ENCODE measurements around the gene FAM50B. TPM values are rescaled to one million over a fixed set of nuclear protein-coding genes. Genes with fewer than 3 reads are reported as not detected.

Gene FAM50B
- total and polyA plus RNA-seq, 2 of the 13 experiments (the other 11 are each of a cell fraction or from before 2014, with no cell fraction given): 0.05 TPM; not detected in 1

DNA sequence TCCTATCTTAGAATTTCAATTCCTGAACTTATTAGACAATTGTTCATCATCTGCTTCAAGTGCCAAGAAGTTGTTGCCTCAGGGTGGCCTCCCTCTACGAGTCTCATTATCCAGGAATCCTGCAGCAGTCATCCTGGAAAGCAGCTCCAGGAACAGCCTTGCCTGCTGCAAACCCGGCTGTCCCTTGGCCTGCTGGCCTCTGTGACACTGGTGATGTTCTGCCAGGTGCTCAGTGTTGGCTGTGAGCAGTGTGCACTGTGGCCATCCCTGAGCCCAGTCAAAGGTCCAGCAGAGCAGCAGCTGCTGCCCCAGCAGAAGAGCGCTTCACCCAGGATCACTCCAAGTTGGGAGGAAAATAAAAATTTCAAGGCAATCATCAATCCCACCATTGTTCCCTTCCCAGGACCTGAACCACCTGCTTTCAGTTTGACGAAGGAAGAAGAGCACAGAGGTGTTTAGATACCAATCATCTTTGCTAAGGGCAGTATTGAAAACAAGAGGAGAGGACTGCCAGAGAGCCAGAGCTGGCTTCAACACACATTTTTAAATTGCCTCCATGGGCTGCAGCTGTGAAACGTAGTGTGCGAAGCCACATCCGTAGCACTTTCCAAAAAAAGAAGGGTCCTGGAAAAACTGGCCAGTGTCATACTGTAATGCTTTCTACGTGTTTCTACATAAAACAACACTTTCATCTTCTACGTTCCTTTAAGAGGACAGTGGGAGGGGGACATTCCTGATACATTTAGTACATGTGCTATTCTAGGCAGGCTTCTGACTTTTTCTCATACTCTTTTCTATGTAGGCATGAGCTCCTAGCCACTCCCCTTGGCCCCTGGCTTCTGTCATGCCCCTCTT lies 7.2 kb upstream of the FAM50B start (continued):
- TF ChIP-seq, protein P1, sequence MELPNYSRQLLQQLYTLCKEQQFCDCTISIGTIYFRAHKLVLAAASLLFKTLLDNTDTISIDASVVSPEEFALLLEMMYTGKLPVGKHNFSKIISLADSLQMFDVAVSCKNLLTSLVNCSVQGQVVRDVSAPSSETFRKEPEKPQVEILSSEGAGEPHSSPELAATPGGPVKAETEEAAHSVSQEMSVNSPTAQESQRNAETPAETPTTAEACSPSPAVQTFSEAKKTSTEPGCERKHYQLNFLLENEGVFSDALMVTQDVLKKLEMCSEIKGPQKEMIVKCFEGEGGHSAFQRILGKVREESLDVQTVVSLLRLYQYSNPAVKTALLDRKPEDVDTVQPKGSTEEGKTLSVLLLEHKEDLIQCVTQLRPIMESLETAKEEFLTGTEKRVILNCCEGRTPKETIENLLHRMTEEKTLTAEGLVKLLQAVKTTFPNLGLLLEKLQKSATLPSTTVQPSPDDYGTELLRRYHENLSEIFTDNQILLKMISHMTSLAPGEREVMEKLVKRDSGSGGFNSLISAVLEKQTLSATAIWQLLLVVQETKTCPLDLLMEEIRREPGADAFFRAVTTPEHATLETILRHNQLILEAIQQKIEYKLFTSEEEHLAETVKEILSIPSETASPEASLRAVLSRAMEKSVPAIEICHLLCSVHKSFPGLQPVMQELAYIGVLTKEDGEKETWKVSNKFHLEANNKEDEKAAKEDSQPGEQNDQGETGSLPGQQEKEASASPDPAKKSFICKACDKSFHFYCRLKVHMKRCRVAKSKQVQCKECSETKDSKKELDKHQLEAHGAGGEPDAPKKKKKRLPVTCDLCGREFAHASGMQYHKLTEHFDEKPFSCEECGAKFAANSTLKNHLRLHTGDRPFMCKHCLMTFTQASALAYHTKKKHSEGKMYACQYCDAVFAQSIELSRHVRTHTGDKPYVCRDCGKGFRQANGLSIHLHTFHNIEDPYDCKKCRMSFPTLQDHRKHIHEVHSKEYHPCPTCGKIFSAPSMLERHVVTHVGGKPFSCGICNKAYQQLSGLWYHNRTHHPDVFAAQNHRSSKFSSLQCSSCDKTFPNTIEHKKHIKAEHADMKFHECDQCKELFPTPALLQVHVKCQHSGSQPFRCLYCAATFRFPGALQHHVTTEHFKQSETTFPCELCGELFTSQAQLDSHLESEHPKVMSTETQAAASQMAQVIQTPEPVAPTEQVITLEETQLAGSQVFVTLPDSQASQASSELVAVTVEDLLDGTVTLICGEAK (IDR thresholded peaks at IDR 0.05): no peak
- TF ChIP-seq, protein P1 (CRISPR knock-in tag; IDR thresholded peaks at IDR 0.05): 0 out of 2 replicates have a peak, but pooled peaks have one; percentile 27
- TF ChIP-seq RFX5 (IDR thresholded peaks at IDR 0.05; ENCODE audit: low read depth, low read length): no peak
- no peak for TF ChIP-seq MBNL3 (CRISPR knock-in tag; conservative IDR thresholded peaks at IDR 0.05)
- no peak for TF ChIP-seq MBD4 (IDR thresholded peaks at IDR 0.05; ENCODE audit: borderline replicate concordance, low read length)
- TF ChIP-seq ZNF274 (CRISPR knock-in tag; IDR thresholded peaks at IDR 0.05): peak; percentile 61; the same call in 1 of the 2 replicates
- no peak for TF ChIP-seq SMAD1 (CRISPR knock-in tag; IDR thresholded peaks at IDR 0.05; ENCODE audit: borderline replicate concordance, low read depth)
- TF ChIP-seq, protein P2, sequence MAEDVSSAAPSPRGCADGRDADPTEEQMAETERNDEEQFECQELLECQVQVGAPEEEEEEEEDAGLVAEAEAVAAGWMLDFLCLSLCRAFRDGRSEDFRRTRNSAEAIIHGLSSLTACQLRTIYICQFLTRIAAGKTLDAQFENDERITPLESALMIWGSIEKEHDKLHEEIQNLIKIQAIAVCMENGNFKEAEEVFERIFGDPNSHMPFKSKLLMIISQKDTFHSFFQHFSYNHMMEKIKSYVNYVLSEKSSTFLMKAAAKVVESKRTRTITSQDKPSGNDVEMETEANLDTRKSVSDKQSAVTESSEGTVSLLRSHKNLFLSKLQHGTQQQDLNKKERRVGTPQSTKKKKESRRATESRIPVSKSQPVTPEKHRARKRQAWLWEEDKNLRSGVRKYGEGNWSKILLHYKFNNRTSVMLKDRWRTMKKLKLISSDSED (CRISPR knock-in tag; IDR thresholded peaks at IDR 0.05): no peak
- 0 out of 2 replicates have a peak, but pooled peaks have one; percentile 16 for TF ChIP-seq ZNF251 (CRISPR knock-in tag; IDR thresholded peaks at IDR 0.05)
- no peak; the same call in 1 of the 2 replicates for TF ChIP-seq ZBTB20 (CRISPR knock-in tag; IDR thresholded peaks at IDR 0.05; ENCODE audit: borderline replicate concordance, low read depth)
- 0 out of 2 replicates have a peak, but pooled peaks have one; percentile 2 for TF ChIP-seq NFKBIZ (CRISPR knock-in tag; IDR thresholded peaks at IDR 0.05)
- TF ChIP-seq ZKSCAN1 (IDR thresholded peaks at IDR 0.05; ENCODE audit: low read length): no peak
- TF ChIP-seq, protein P3, sequence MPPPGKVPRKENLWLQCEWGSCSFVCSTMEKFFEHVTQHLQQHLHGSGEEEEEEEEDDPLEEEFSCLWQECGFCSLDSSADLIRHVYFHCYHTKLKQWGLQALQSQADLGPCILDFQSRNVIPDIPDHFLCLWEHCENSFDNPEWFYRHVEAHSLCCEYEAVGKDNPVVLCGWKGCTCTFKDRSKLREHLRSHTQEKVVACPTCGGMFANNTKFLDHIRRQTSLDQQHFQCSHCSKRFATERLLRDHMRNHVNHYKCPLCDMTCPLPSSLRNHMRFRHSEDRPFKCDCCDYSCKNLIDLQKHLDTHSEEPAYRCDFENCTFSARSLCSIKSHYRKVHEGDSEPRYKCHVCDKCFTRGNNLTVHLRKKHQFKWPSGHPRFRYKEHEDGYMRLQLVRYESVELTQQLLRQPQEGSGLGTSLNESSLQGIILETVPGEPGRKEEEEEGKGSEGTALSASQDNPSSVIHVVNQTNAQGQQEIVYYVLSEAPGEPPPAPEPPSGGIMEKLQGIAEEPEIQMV (CRISPR knock-in tag; IDR thresholded peaks at IDR 0.05; ENCODE audit: low read depth): no peak
- TF ChIP-seq ZBTB8A (CRISPR knock-in tag; IDR thresholded peaks at IDR 0.05; ENCODE audit: borderline replicate concordance, low read depth): no peak
- TF ChIP-seq, protein P4, sequence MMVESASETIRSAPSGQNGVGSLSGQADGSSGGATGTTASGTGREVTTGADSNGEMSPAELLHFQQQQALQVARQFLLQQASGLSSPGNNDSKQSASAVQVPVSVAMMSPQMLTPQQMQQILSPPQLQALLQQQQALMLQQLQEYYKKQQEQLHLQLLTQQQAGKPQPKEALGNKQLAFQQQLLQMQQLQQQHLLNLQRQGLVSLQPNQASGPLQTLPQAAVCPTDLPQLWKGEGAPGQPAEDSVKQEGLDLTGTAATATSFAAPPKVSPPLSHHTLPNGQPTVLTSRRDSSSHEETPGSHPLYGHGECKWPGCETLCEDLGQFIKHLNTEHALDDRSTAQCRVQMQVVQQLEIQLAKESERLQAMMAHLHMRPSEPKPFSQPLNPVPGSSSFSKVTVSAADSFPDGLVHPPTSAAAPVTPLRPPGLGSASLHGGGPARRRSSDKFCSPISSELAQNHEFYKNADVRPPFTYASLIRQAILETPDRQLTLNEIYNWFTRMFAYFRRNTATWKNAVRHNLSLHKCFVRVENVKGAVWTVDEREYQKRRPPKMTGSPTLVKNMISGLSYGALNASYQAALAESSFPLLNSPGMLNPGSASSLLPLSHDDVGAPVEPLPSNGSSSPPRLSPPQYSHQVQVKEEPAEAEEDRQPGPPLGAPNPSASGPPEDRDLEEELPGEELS (CRISPR knock-in tag; IDR thresholded peaks at IDR 0.05): no peak

Measured in HepG2 (cell line).